ENCODE data around the gene TRNAU1AP.

- TF ChIP-seq, protein P1, sequence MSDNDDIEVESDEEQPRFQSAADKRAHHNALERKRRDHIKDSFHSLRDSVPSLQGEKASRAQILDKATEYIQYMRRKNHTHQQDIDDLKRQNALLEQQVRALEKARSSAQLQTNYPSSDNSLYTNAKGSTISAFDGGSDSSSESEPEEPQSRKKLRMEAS (IDR thresholded peaks at IDR 0.05): peak; percentile 84
- TF ChIP-seq, protein P2, sequence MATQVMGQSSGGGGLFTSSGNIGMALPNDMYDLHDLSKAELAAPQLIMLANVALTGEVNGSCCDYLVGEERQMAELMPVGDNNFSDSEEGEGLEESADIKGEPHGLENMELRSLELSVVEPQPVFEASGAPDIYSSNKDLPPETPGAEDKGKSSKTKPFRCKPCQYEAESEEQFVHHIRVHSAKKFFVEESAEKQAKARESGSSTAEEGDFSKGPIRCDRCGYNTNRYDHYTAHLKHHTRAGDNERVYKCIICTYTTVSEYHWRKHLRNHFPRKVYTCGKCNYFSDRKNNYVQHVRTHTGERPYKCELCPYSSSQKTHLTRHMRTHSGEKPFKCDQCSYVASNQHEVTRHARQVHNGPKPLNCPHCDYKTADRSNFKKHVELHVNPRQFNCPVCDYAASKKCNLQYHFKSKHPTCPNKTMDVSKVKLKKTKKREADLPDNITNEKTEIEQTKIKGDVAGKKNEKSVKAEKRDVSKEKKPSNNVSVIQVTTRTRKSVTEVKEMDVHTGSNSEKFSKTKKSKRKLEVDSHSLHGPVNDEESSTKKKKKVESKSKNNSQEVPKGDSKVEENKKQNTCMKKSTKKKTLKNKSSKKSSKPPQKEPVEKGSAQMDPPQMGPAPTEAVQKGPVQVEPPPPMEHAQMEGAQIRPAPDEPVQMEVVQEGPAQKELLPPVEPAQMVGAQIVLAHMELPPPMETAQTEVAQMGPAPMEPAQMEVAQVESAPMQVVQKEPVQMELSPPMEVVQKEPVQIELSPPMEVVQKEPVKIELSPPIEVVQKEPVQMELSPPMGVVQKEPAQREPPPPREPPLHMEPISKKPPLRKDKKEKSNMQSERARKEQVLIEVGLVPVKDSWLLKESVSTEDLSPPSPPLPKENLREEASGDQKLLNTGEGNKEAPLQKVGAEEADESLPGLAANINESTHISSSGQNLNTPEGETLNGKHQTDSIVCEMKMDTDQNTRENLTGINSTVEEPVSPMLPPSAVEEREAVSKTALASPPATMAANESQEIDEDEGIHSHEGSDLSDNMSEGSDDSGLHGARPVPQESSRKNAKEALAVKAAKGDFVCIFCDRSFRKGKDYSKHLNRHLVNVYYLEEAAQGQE (IDR thresholded peaks at IDR 0.05; ENCODE audit: low read depth): no peak
- TF ChIP-seq CREB1 (IDR thresholded peaks at IDR 0.05; ENCODE audit: low read depth): no peak
- TF ChIP-seq EP300 (IDR thresholded peaks at IDR 0.05; ENCODE audit: borderline replicate concordance): no peak; the same call in none of the 2 replicates
- no peak for TF ChIP-seq FOXM1 (IDR thresholded peaks at IDR 0.05; ENCODE audit: borderline replicate concordance, low read depth)
- TF ChIP-seq TEAD4 (IDR thresholded peaks at IDR 0.05): peak; percentile 34; the same call in 1 of the 2 replicates
- TF ChIP-seq YY1 (IDR thresholded peaks at IDR 0.05; ENCODE audit: low read depth): 0 out of 2 replicates have a peak, but pooled peaks have one; percentile 51
- no peak for TF ChIP-seq CEBPB (IDR thresholded peaks at IDR 0.05)
- peak; percentile 60; the same call in 1 of the 2 replicates for TF ChIP-seq TCF12 (IDR thresholded peaks at IDR 0.05; ENCODE audit: low read depth)
- TF ChIP-seq RAD21 (IDR thresholded peaks at IDR 0.05; ENCODE audit: low read depth): peak; percentile 82
Observed at GRCh38 chr1:28518000-28518744, 34.7 kb upstream of the TRNAU1AP start.
